H1 (cell line): ENCODE measurements around the gene R3HDM2. TPM values are rescaled to one million over a fixed set of nuclear protein-coding genes. Genes with fewer than 3 reads are reported as not detected.

Source experiments
- CTCF ChIA-PET: fragments of 300-600 bp; sonication (Branson Sonifier 250); formaldehyde crosslinking; loops from one replicate; lab custom pipeline; 2021; ENCODE audit not compliant: partially characterized antibody; lab: Charles Lee
- POLR2A ChIA-PET: fragments of 300-600 bp; sonication (Branson Sonifier 250); formaldehyde crosslinking; loops from one replicate; lab custom pipeline; 2021; ENCODE audit warnings: inconsistent platforms; ENCODE audit not compliant: partially characterized antibody; lab: Charles Lee
- DNase-seq, 2 experiments: peaks; one replicate each; pipeline versions ENCODE4 v3.0.0 to v3.0.0-alpha.2; 2010 to 2022; ENCODE audit warnings: low spot score in 2 of 2, low read depth in 1 of 2, mixed read lengths in 1 of 2
- FAIRE-seq: peaks from 2 replicates; lab custom pipeline; 2011; peaks lifted over from hg19 to GRCh38; lab: Jason Lieb, UNC
- H2AFZ ChIP-seq: 2 replicates; pipeline ENCODE4 v1.8.1; 2012; ENCODE audit warnings: low read length, inconsistent platforms
- H2AK5ac ChIP-seq: 2 replicates; pipeline ENCODE4 v1.6.1; 2013; ENCODE audit warnings: low read depth, low read length
- H2BK120ac ChIP-seq: replicated peaks from 2 replicates; pipeline ENCODE3; 2013; ENCODE audit warnings: low read depth, low read length, inconsistent platforms
- H2BK12ac ChIP-seq: 2 replicates; pipeline ENCODE4 v1.6.1; 2013; ENCODE audit warnings: low read depth, low read length
- H2BK15ac ChIP-seq: 2 replicates; pipeline ENCODE4 v1.6.1; 2013; ENCODE audit warnings: low read length
- H2BK20ac ChIP-seq: 2 replicates; pipeline ENCODE4 v1.6.1; 2013; ENCODE audit warnings: low read length
- H2BK5ac ChIP-seq: 2 replicates; pipeline ENCODE4 v1.6.1; 2013; ENCODE audit warnings: low read depth, low read length
- H3K14ac ChIP-seq: 2 replicates; pipeline ENCODE4 v1.6.1; 2013; ENCODE audit warnings: inconsistent platforms; ENCODE audit not compliant: insufficient read length
- H3K18ac ChIP-seq: 2 replicates; pipeline ENCODE4 v1.6.1; 2013; ENCODE audit warnings: low read length; ENCODE audit errors: extremely low read depth
- H3K23ac ChIP-seq: 2 replicates; pipeline ENCODE4 v1.6.1; 2013; ENCODE audit warnings: inconsistent platforms; ENCODE audit not compliant: insufficient read length
- H3K23me2 ChIP-seq: 2 replicates; pipeline ENCODE4 v1.6.1; 2013; ENCODE audit warnings: low read depth, low read length
- H3K27ac ChIP-seq: 2 replicates; pipeline ENCODE4 v1.6.1; 2011; ENCODE audit warnings: low read depth, low read length, inconsistent platforms
- H3K27me3 ChIP-seq, 4 experiments: replicated peaks in 1 of 4; 1 replicate in 1 of 4; 2 replicates in 3 of 4; pipeline versions ENCODE4 v1.6.1 to v1.8.1; 2011 to 2013; ENCODE audit warnings: low read length in 3 of 4, mild to moderate bottlenecking in 3 of 4, inconsistent platforms in 2 of 4, mixed read lengths in 2 of 4, moderate library complexity in 1 of 4; ENCODE audit not compliant: control insufficient read depth in 3 of 4, insufficient read depth in 3 of 4; ENCODE audit errors: extremely low read depth in 1 of 4
- H3K36me3 ChIP-seq, 4 experiments: 2 replicates each; pipeline versions ENCODE4 v1.6.1 to v1.8.1; 2011 to 2013; ENCODE audit warnings: mild to moderate bottlenecking in 4 of 4, low read length in 3 of 4, moderate library complexity in 2 of 4, control low read depth in 1 of 4, inconsistent platforms in 1 of 4; ENCODE audit not compliant: insufficient read depth in 4 of 4, control insufficient read depth in 2 of 4
- H3K4ac ChIP-seq: replicated peaks from 2 replicates; pipeline ENCODE3; 2013; ENCODE audit warnings: low read length, low read depth, mixed read lengths, inconsistent platforms; ENCODE audit not compliant: insufficient read length
- H3K4me1 ChIP-seq, 4 experiments: replicated peaks in 1 of 4; 1 replicate in 1 of 4; 2 replicates in 3 of 4; pipeline versions ENCODE4 v1.6.1 to v1.8.1; 2011 to 2013; ENCODE audit warnings: low read length in 3 of 4, inconsistent platforms in 2 of 4, mixed read lengths in 1 of 4; ENCODE audit not compliant: insufficient read depth in 4 of 4, control insufficient read depth in 3 of 4
- H3K4me2 ChIP-seq, 2 experiments: 2 replicates each; pipeline versions ENCODE4 v1.6.1 to v1.8.1; 2011 to 2013; ENCODE audit warnings: low read depth in 2 of 2, low read length in 2 of 2, control low read depth in 1 of 2, inconsistent platforms in 1 of 2, mild to moderate bottlenecking in 1 of 2; ENCODE audit not compliant: insufficient read depth in 1 of 2
- H3K4me3 ChIP-seq, 4 experiments: fragments of 200-600, 300-600 bp in 1 of 4; sonication (generic), shearing (Covaris generic), sonication (Bioruptor Twin) in 1 of 4; 2 replicates each; pipeline versions ENCODE4 v1.5.1 to v1.8.1; 2011 to 2016; ENCODE audit warnings: low read length in 4 of 4, low read depth in 3 of 4, control low read depth in 2 of 4, inconsistent platforms in 2 of 4, mild to moderate bottlenecking in 2 of 4, mixed read lengths in 1 of 4, moderate library complexity in 1 of 4; ENCODE audit not compliant: insufficient read depth in 2 of 4; ENCODE audit errors: extremely low read depth in 1 of 4
- H3K56ac ChIP-seq: replicated peaks from 2 replicates; pipeline ENCODE3; 2013; ENCODE audit warnings: low read depth, mild to moderate bottlenecking, mixed read lengths, low read length, inconsistent platforms; ENCODE audit not compliant: insufficient read length
- H3K79me1 ChIP-seq: 2 replicates; pipeline ENCODE4 v1.6.1; 2013; ENCODE audit warnings: low read depth, low read length, control low read depth
- H3K79me2 ChIP-seq, 2 experiments: 2 replicates each; pipeline versions ENCODE4 v1.6.1 to v1.8.1; 2012 to 2013; ENCODE audit warnings: low read length in 2 of 2, mild to moderate bottlenecking in 2 of 2, inconsistent platforms in 1 of 2; ENCODE audit not compliant: insufficient read depth in 2 of 2, control insufficient read depth in 1 of 2
- H3K9ac ChIP-seq, 4 experiments: replicated peaks in 1 of 4; 1 replicate in 1 of 4; 2 replicates in 3 of 4; pipeline versions ENCODE4 v1.6.1 to v1.8.1; 2011 to 2013; ENCODE audit warnings: low read depth in 3 of 4, low read length in 3 of 4, control low read depth in 2 of 4, mild to moderate bottlenecking in 2 of 4, moderate library complexity in 2 of 4, inconsistent platforms in 1 of 4; ENCODE audit errors: extremely low read depth in 1 of 4
- H3K9me3 ChIP-seq, 2 experiments: 2 replicates each; pipeline versions ENCODE4 v1.6.1 to v1.8.1; 2012 to 2013; ENCODE audit warnings: mild to moderate bottlenecking in 2 of 2, moderate library complexity in 2 of 2, control low read depth in 1 of 2, inconsistent platforms in 1 of 2, low read depth in 1 of 2, low read length in 1 of 2, mixed read lengths in 1 of 2; ENCODE audit not compliant: insufficient read depth in 2 of 2
- H4K20me1 ChIP-seq, 2 experiments: replicated peaks in 1 of 2; 2 replicates each; pipeline versions ENCODE3 to v1.8.1; 2011 to 2013; ENCODE audit warnings: inconsistent platforms in 2 of 2, low read length in 2 of 2, mild to moderate bottlenecking in 1 of 2; ENCODE audit not compliant: insufficient read depth in 2 of 2, control insufficient read depth in 1 of 2
- H4K5ac ChIP-seq: 2 replicates; pipeline ENCODE4 v1.6.1; 2013; ENCODE audit warnings: low read length, low read depth, mixed read lengths, inconsistent platforms; ENCODE audit not compliant: insufficient read length
- H4K8ac ChIP-seq: 2 replicates; pipeline ENCODE4 v1.8.0; 2013; ENCODE audit warnings: mild to moderate bottlenecking, moderate library complexity, low read length, inconsistent platforms; ENCODE audit not compliant: insufficient read depth; ENCODE audit errors: extremely low read depth
- H4K91ac ChIP-seq: replicated peaks from 2 replicates; pipeline ENCODE3; 2013; ENCODE audit warnings: low read length, mixed read lengths, inconsistent platforms; ENCODE audit not compliant: insufficient read length
- ASH2L ChIP-seq: fragments of 200-600, 300-600 bp; sonication (generic); IDR thresholded peaks from one replicate; pipeline ENCODE4 v1.7.1; 2017; ENCODE audit warnings: low read length
- EP300 ChIP-seq, 2 experiments: IDR thresholded peaks; 1 replicate in 1 of 2; 2 replicates in 1 of 2; pipeline ENCODE4 v1.6.1; 2011 to 2012; ENCODE audit warnings: low read depth in 2 of 2, low read length in 2 of 2, mild to moderate bottlenecking in 2 of 2, borderline replicate concordance in 1 of 2, inconsistent platforms in 1 of 2, moderate library complexity in 1 of 2
- KDM1A ChIP-seq: fragments of 200-600, 300-600 bp; sonication (generic); IDR thresholded peaks from 2 replicates; pipeline ENCODE4 v1.7.1; 2016; ENCODE audit warnings: mild to moderate bottlenecking, low read length, borderline replicate concordance
- KDM4A ChIP-seq: IDR thresholded peaks from one replicate; pipeline ENCODE4 v1.7.1; 2012; ENCODE audit warnings: low read depth, mild to moderate bottlenecking, moderate library complexity, low read length, inconsistent platforms; ENCODE audit not compliant: severe bottlenecking
- PHF8 ChIP-seq: fragments of 200-600 bp; sonication (generic); conservative IDR thresholded peaks from 2 replicates; pipeline ENCODE4 v1.7.1; 2012; ENCODE audit warnings: low read depth, mild to moderate bottlenecking, inconsistent platforms, low read length, moderate library complexity
- WGBS, 2 experiments: shearing (Covaris generic) in 1 of 2; methylation state at CpG; one replicate each; pipeline versions ENCODE4 v1.1.6 to v1.1.7; 2013 to 2015; ENCODE audit warnings: low lambda C conversion rate in 2 of 2, mixed read lengths in 2 of 2, inconsistent platforms in 1 of 2, low coverage in 1 of 2, missing lambda C conversion rate in 1 of 2; ENCODE audit not compliant: insufficient replicate concordance in 2 of 2, insufficient coverage in 1 of 2, insufficient read length in 1 of 2; ENCODE audit errors: extremely low coverage in 1 of 2, missing lambda C conversion rate in 1 of 2; 5-methylcytosine and 5-hydroxymethylcytosine counted together
- polyA plus RNA-seq, 7 experiments: library from polyadenylated mRNA; depleted of rRNA in 3 of 7; stranded (reverse) in 5 of 7; unstranded in 2 of 7; fragments of >200 nt in 5 of 7; fragments of 200-250 nt in 2 of 7; gene quantifications; 1 replicate in 5 of 7; 2 replicates in 1 of 7; 4 replicates in 1 of 7; pipeline versions ENCODE4 v1.2.1 to v1.2.3, GENCODE V29; 2011 to 2013; ENCODE audit warnings: missing spikeins in 2 of 7, mixed read lengths in 2 of 7
- total RNA-seq: library from RNA; stranded (reverse); fragmentation: NEBNext Ultra II Directional; extraction: Animal tissue kit (Norgen Biotek cat#: 25700); gene quantifications from 2 replicates; pipeline ENCODE4 v1.2.1, GENCODE V29; 2021

The R3HDM2 gene
- total and polyA plus RNA-seq, 2 of the 8 experiments (the other 6 are each of a cell fraction or from before 2014, with no cell fraction given), result 25.6 to 27.0 TPM

DNA sequence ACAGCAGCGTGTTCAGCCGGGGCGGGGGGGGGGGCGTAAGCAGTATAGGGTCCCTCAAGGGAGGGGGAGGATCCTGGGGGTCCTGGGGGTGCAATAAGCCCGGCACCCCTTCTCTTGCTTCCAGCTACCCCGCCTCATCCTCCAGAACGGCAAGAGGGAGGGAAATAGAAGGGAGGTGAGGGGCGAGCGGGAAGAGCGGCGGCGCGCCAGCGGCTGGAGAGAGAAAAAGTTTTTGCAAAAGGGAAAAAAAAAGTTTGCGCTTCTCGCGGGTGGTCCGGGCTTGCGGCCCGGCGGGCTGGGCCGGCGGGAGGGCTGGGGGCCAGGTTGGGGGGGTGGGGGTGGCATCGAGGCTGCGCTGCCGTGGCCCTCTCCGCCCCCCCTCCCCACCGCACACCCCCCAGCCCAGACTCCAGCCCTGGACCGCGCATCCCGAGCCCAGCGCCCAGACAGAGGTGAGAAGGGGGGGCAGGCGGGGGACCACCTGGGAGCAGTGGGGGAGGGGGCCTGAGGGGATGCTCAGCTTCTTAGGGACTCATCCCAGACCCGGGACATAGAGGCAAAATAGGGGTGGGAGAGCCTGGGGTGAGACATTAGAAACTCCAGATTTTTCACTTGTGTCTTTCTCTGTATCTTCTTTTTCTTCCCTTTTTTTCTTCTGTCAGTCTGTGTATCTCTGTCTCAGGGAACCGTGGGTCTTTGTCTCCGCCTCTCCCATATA, 29.1 kb upstream of the R3HDM2 start, which contains the start of gene GLI1:
GLI1 (plus strand) TSS at position 36 of the 718 bp plus-strand sequence. CDS start 3,907 bp downstream, outside the sequence.
- peak within 1 kb of the TSS; percentile 87 for H3K4ac ChIP-seq
- 0 out of 2 replicates have a peak within 1 kb of the TSS, but pooled peaks have one; percentile 48 for H2BK20ac ChIP-seq
- no peaks in the 10 kb centered on the region for H3K27me3 ChIP-seq
- peak within 1 kb of the TSS; percentile 85 to 95 for H3K4me2 ChIP-seq
- peak within 1 kb of the TSS; percentile 43; the same call in 1 of the 2 replicates for H2BK12ac ChIP-seq
- peak within 1 kb of the TSS; percentile 87; the same call in 1 of the 2 replicates for H3K27ac ChIP-seq
- H3K36me3 ChIP-seq, result peaks cover 0 to 4% (median 0%) of the 10 kb centered on the region in 4 experiments; a peak in 2 of 8 replicates
- H2AFZ ChIP-seq, result no peak within 1 kb of the TSS
- no peak within 1 kb of the TSS for H2AK5ac ChIP-seq
- peak within 1 kb of the TSS; percentile 85; the same call in 1 of the 2 replicates for H2BK5ac ChIP-seq
- H2BK15ac ChIP-seq, result peak within 1 kb of the TSS; percentile 92
- peak within 1 kb of the TSS; percentile 86 for H4K5ac ChIP-seq
- no peak within 1 kb of the TSS for H3K14ac ChIP-seq
- H3K23me2 ChIP-seq, result peaks cover 14% of the 10 kb centered on the region
- peak within 1 kb of the TSS; percentile 52 for H3K56ac ChIP-seq
- no peaks in the 10 kb centered on the region for H4K20me1 ChIP-seq
- no peak for FAIRE-seq
- no peaks in the 10 kb centered on the region for H3K79me1 ChIP-seq
- no peak within 1 kb of the TSS; the same call in 1 of the 2 replicates for H4K8ac ChIP-seq
- peak within 1 kb of the TSS; percentile 62 for H3K18ac ChIP-seq
- H3K9ac ChIP-seq, result peak within 1 kb of the TSS in 2 of 4 experiments; percentile 40 to 44; a peak in 4 of 7 replicates
- H3K4me1 ChIP-seq, result peaks cover 0 to 25% (median 15%) of the 10 kb centered on the region in 4 experiments; a peak in 6 of 7 replicates
- peak within 1 kb of the TSS; percentile 68 for H4K91ac ChIP-seq
- H3K4me3 ChIP-seq, result peak within 1 kb of the TSS; percentile 67 to 91 (median 78)
- DNase-seq, result no peak
- H3K23ac ChIP-seq, result no peak within 1 kb of the TSS
- peaks cover 0 to 16% of the 10 kb centered on the region in 2 experiments; a peak in 1 of 4 replicates for H3K79me2 ChIP-seq
- no peaks in the 10 kb centered on the region for H3K9me3 ChIP-seq
- 2% methylated on average over 3 of the region's 36 CpGs; no CpG with 5 or more reads in 1 of the 2 experiments for WGBS, 2 experiments
- CTCF ChIA-PET, result interaction anchor here (0.8 to 18.5 kb wide), 12 partner anchors 10 to 370 kb away, joined by 3 to 478 read pairs (median 6); partner anchors contain the start of genes ARHGAP9, MARS1 and STAC3
- POLR2A ChIA-PET, result interaction anchor here (0.6 to 6.4 kb wide), 9 partner anchors 7 to 372 kb away, joined by 3 to 51 read pairs (median 4); partner anchors contain the start of genes INHBC and SHMT2
- peak; percentile 45; the same call in 1 of the 2 replicates for TF ChIP-seq PHF8
- peak; percentile 37 for TF ChIP-seq ASH2L
- no peak for TF ChIP-seq KDM1A
- TF ChIP-seq EP300 (IDR thresholded peaks at IDR 0.05; ENCODE audit: borderline replicate concordance in 1 of 2, low read depth in 2 of 2, low read length in 2 of 2), result peak in 1 of 2 experiments; percentile 51; a peak in 1 of 3 replicates
- TF ChIP-seq KDM4A, result no peak
- H2BK120ac ChIP-seq, result peak within 1 kb of the TSS; percentile 34
